Measurements from ENCODE around the gene PIGQ. TPM values are rescaled to one million over a fixed set of nuclear protein-coding genes. Genes with fewer than 3 reads are reported as not detected.

PIGQ gene
- total RNA-seq, 1 donor from 2014 or later = 44.9 TPM

DNA sequence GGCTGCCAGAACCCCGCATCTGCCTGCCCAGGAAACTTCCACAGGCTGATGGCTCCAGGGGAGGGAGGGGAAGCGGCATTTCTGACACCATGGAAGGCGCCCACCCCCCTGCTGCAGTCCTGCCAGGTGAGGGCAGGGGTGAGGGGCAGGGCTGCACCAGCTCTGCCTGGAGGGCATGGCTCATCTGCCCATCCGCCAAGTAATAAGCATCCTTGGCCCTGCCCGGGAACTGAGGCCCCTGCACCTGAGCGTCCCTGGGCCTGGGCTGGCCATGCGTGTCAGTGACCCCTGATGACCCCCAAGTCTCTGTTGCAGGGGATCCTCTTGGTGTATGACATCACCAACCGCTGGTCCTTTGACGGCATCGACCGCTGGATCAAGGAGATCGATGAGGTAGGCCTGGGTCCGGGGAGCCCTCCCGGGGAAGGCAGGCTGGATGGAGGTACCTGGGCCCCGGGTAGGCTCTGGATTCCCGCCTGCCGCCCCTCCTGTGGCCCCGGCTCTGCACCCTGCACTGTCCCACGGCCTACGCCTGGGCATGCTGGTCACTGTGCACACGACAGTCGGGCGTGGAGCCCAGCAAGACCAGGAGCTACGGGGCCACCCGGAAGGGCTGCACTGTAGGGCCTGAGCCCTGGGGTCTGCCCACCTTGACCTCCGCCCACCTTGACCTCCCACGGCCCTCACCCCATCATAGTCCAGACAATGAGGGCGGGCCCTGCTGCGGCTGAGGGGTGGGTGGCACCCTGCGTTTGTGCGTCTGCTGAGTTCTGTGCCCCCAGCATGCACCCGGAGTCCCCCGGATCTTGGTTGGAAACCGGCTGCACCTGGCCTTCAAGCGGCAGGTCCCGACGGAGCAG is 55.6 kb downstream of the PIGQ start:
- no peak for DNase-seq (ENCODE audit: low spot score)
- Mint-ChIP-seq H3K27ac (no peak overlapping the region), H3K4me1 (ENCODE audit: low read depth) (no peaks in the 10 kb centered on the region), H3K9me3 (no peaks in the 10 kb centered on the region), H3K36me3 (ENCODE audit: low read depth) (no peaks in the 10 kb centered on the region), H3K4me3 (ENCODE audit: low read depth) (no peak overlapping the region), H3K27me3 (ENCODE audit: low read depth) (no peaks in the 10 kb centered on the region)
- intact Hi-C loops (cut with micrococcal nuclease) = no loop called here

DNA sequence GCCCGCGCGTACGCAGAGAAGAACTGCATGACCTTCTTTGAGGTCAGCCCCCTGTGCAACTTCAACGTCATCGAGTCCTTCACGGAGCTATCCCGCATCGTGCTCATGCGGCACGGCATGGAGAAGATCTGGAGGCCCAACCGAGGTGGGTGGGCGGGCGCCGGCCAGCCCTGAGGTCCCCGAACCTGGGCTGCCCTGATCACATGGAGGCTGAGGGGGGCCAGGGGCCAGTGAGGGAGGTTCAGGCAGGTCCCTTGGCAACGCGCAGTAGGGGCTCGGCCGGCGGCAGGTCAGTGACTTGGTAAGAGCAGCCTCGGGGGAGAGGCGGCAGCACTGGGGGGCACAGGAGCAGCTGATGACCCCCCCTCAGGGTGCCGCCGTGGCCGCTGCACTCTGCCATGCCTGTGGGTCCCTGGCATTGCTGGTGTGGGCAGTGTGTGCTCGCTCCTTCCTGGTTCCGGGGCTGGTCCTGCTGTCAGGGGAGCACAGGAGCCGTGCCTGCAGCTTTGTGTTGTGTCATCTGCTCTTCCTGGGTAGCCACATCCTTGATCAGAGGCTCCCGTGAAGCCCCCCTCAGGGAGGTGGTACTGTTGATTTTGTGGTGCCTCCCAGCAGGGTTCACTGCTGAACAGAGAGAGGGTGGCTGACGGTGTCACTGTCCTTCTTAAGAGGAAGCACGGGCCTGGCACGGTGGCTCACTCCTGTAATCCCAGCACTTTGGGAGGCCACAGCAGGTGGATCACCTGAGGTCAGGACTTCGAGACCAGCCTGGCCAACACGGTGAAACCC is 56.4 kb downstream of the PIGQ start:
- Mint-ChIP-seq H3K27ac (no peak overlapping the region), H3K4me3 (ENCODE audit: low read depth) (no peak overlapping the region), H3K27me3 (ENCODE audit: low read depth) (no peaks in the 10 kb centered on the region), H3K36me3 (ENCODE audit: low read depth) (no peaks in the 10 kb centered on the region), H3K9me3 (no peaks in the 10 kb centered on the region), H3K4me1 (ENCODE audit: low read depth) (no peaks in the 10 kb centered on the region)
- intact Hi-C loops (cut with micrococcal nuclease) = no loop called here
- DNase-seq (ENCODE audit: low spot score) = no peak

DNA sequence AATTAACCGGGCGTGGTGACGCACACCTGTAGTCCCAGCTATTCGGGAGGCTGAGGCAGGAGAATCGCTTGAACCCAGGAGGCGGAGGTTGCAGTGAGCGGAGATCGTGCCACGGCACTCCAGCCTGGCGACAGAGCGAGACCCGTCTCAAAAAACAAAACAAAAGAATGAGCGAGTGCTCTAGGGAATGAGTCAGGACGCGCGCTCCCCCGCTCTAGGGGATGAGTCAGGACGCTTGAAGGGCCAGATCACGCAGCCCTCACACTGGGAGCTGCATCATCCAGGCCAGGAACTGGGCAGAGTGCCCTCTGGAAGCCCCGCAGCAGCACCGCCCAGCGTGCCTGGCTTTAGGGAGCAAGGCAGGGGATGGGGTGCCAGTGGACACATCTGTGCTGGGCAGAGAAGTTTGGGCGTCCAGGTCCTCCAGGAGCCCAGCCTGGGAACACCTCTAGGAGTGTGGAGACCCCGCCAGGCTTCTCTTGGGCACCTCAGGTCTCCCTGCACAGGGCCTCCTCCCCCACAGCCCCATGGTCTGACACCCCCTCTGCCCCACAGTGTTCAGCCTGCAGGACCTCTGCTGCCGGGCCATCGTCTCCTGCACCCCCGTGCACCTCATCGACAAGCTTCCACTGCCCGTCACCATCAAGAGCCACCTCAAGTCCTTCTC is 57.2 kb downstream of the PIGQ start:
- intact Hi-C loops (cut with micrococcal nuclease) = no loop called here
- Mint-ChIP-seq H3K4me3 (ENCODE audit: low read depth) (no peak overlapping the region), H3K36me3 (ENCODE audit: low read depth) (no peaks in the 10 kb centered on the region), H3K9me3 (no peaks in the 10 kb centered on the region), H3K27me3 (ENCODE audit: low read depth) (no peaks in the 10 kb centered on the region), H3K4me1 (ENCODE audit: low read depth) (no peaks in the 10 kb centered on the region), H3K27ac (no peak overlapping the region)
- DNase-seq (ENCODE audit: low spot score) = no peak

DNA sequence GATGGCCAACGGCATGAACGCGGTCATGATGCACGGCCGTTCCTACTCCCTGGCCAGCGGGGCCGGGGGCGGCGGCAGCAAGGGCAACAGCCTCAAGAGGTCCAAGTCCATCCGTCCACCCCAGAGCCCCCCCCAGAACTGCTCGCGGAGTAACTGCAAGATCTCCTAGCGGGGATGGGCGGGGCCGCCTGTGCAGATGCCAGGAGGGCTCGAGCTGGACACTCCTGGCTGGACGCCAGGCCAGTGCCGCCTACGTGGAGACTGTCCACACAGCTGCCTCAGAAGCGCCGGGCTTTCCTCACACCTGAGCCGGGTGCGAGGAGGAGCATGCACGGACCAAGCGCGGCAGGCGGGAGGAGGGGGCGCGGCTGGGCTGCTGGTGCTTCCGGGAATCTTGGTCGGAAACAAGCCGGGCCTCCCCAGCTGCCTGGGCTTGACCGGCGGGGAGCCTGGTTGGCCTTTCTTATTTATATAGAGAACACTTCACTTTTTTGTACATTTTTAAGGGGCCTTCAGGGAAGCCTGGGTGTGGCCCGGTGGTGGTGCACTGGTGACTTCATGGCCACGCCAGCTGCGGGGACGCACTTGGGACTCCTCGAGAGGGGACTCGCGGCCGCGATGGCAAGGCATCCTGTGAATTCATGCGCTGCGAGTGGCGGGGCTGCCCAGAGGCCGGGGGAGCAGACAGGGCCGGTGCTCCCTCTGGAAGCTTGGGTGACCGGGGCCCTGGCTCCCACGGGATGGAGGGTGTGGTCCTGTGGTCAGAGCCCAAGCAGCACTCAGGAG is 57.9 kb downstream of the PIGQ start:
- no peak for DNase-seq (ENCODE audit: low spot score)
- Mint-ChIP-seq H3K9me3 (no peaks in the 10 kb centered on the region), H3K36me3 (ENCODE audit: low read depth) (no peaks in the 10 kb centered on the region), H3K27ac (no peak overlapping the region), H3K27me3 (ENCODE audit: low read depth) (no peaks in the 10 kb centered on the region), H3K4me1 (ENCODE audit: low read depth) (no peaks in the 10 kb centered on the region), H3K4me3 (ENCODE audit: low read depth) (no peak overlapping the region)
- intact Hi-C loops (cut with micrococcal nuclease) = no loop called here

DNA sequence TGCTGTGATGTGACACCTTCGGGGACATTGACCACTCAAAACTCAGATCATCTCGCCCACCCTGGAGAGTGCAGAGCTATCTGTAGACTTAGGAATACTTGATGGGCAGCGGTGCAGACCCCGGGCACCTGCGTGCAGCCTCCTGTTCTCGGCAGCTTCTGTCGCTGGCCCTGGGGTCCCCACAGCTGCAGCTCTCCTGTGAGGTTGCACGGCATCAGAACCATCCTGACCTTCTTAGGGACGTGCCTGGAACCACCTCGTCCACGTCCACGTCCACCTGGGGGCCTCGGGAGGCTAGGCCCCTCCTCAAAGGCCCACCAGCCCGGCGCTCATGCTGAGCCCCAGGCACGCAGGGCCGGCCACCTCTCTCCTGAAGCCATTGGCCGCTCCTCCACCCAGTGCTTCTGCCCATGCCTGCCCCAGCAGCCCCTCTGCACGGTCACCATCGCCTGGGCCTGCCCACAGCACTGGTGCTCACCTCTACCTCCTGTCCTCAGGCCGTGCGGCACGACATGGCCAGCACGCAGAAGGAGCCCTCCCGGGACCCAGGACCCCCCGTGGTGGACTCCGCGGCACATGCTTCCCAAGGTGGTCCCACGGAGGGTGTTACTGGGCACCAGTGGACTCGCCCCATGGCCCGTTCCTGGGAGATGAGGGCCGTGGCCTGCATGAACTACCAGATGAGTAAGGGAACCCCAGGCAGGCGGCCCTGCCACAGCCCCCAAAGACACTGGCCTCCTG is 58.7 kb downstream of the PIGQ start:
- Mint-ChIP-seq H3K27me3 (ENCODE audit: low read depth) (no peaks in the 10 kb centered on the region), H3K36me3 (ENCODE audit: low read depth) (no peaks in the 10 kb centered on the region), H3K27ac (no peak overlapping the region), H3K4me1 (ENCODE audit: low read depth) (no peaks in the 10 kb centered on the region), H3K4me3 (ENCODE audit: low read depth) (no peak overlapping the region), H3K9me3 (no peaks in the 10 kb centered on the region)
- intact Hi-C loops (cut with micrococcal nuclease) = no loop called here
- DNase-seq (ENCODE audit: low spot score) = no peak

DNA sequence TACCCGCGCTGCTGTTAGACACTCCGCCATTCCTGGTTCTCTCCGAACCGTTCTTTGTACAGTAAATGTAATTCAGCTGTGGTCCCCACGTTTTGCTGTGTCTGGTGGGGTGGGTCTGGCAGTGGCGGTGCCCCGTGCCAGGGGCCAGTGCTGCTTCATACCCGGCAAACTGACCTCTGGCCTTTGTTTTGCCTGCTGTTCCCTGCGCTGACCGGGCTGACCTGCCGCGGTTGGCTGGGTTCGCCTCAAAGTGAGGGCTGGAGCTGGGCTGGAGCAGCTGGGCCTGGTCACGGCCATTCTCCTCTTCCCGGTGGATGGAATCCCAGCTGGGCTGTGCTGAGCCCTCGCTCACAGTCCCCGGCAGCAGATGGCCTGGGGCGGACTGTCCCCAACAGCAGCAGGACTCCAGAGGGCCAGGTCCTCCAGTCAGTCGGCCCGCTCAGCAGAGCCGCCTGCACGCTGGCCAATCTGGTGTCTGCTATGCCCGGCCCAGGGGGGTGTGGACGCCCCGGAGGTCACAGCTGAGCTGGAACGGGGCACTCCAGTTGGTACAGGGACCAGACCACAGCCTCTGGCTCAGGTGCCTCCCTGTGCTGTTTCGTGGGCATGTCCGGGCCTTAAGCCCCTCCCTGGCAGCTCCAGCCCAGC is 59.5 kb downstream of the PIGQ start:
- no peaks in the 10 kb centered on the region for H3K9me3 Mint-ChIP-seq
- H3K36me3 Mint-ChIP-seq (ENCODE audit: low read depth) = peaks cover 4% of the 10 kb centered on the region
- H3K4me1 Mint-ChIP-seq (ENCODE audit: low read depth) = no peaks in the 10 kb centered on the region
- H3K27ac Mint-ChIP-seq = no peak overlapping the region
- H3K27me3 Mint-ChIP-seq (ENCODE audit: low read depth) = no peaks in the 10 kb centered on the region
- DNase-seq (ENCODE audit: low spot score) = no peak
- H3K4me3 Mint-ChIP-seq (ENCODE audit: low read depth) = no peak overlapping the region
- intact Hi-C loops (cut with micrococcal nuclease) = no loop called here

DNA sequence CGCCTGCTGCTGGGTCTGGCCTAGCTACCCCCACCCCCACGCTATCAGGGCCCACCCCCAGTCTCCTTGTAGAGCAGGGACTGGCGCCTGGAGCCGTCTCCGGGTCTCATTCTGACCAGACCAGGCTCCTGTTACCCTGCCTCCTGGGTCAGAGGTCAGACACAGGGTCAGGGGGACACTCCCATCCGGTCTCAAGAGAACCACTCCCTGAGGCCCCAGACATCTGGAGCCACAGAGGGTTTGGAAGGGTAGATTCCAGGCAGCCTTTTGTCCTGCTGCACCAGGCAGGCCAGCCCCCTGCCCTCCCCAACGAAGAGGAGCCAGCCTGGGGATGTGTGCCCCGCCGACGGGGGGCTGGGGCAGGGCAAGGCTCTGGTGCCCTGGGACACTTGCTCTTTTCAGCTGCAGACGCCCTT is 60.1 kb downstream of the PIGQ start:
- H3K4me1 Mint-ChIP-seq (ENCODE audit: low read depth) = peaks cover 2% of the 10 kb centered on the region
- H3K9me3 Mint-ChIP-seq = no peaks in the 10 kb centered on the region
- H3K27me3 Mint-ChIP-seq (ENCODE audit: low read depth) = no peaks in the 10 kb centered on the region
- H3K4me3 Mint-ChIP-seq (ENCODE audit: low read depth) = no peak overlapping the region
- intact Hi-C loops (cut with micrococcal nuclease) = no loop called here
- no peak for DNase-seq (ENCODE audit: low spot score)
- H3K27ac Mint-ChIP-seq = no peak overlapping the region
- H3K36me3 Mint-ChIP-seq (ENCODE audit: low read depth) = peaks cover 7% of the 10 kb centered on the region

DNA sequence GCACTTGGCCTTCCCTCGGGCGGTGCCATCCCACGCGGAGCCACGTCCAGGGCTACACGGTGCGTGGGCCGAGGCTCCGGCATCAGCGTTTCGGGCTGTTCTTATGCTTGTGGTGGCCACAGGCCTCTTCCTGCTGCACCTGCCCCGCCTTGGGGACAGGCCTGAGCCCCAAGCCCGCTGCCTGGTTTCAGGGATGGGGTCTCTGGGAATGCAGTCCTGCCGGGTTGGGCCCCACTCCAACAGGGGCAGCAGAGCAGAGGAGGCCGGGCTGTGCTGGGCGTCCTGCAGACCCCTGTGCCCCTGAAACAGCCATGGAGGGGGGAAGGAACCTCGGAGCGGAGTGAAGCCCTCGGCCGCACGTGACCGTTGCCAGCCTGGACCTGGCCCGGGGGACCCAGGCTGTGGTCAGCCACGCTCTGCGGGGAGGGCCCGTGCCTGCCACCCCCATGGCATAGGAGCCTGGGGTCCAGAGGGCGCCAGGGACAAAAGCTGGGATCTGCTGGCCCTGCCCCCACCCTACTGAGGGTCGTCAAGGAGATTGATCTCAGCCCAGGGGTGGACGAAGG is 60.6 kb downstream of the PIGQ start:
- Mint-ChIP-seq H3K4me1 (ENCODE audit: low read depth) (peaks cover 4% of the 10 kb centered on the region), H3K9me3 (no peaks in the 10 kb centered on the region), H3K4me3 (ENCODE audit: low read depth) (no peak overlapping the region), H3K27me3 (ENCODE audit: low read depth) (no peaks in the 10 kb centered on the region), H3K36me3 (ENCODE audit: low read depth) (peaks cover 8% of the 10 kb centered on the region), H3K27ac (no peak overlapping the region)
- intact Hi-C loops (cut with micrococcal nuclease) = no loop called here
- no peak for DNase-seq (ENCODE audit: low spot score)

DNA sequence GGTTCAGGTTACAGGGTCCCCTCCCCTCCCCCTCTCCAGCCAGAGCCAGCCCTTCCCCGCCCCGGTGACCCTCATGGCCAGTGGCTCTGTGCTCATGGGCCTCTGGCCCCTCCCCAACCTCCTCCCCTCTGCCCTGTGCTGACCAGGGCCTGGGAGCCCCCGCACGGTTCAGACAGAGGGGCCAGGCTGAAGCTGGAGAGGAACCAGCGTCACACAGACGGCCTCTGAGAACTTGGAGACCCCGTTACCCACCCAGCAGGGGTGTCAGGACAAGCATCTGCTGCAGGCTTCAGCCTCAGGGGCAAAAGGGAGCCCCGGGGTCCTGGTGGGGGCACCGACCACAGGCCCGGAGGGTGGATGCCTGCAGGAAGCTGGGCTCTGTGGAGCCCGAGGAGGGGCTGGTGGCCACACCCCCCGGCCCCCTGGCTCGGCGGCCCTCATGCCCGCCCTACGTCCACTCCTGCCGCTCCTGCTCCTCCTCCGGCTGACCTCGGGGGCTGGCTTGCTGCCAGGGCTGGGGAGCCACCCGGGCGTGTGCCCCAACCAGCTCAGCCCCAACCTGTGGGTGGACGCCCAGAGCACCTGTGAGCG is 61.1 kb downstream of the PIGQ start, which contains the start of gene WFIKKN1:
Gene WFIKKN1, plus strand, starts transcription at position 171 of the 591 bp plus-strand sequence. Its CDS starts 269 bp downstream, at position 440.
- DNase-seq (ENCODE audit: low spot score) = no peak
- H3K27me3 Mint-ChIP-seq (ENCODE audit: low read depth) = no peaks in the 10 kb centered on the region
- H3K36me3 Mint-ChIP-seq (ENCODE audit: low read depth) = peaks cover 8% of the 10 kb centered on the region
- H3K27ac Mint-ChIP-seq = no peak within 1 kb of the TSS
- no peak within 1 kb of the TSS for H3K4me3 Mint-ChIP-seq (ENCODE audit: low read depth)
- intact Hi-C loops (cut with micrococcal nuclease) = no loop called here
- H3K9me3 Mint-ChIP-seq = no peaks in the 10 kb centered on the region
- peaks cover 4% of the 10 kb centered on the region for H3K4me1 Mint-ChIP-seq (ENCODE audit: low read depth)

DNA sequence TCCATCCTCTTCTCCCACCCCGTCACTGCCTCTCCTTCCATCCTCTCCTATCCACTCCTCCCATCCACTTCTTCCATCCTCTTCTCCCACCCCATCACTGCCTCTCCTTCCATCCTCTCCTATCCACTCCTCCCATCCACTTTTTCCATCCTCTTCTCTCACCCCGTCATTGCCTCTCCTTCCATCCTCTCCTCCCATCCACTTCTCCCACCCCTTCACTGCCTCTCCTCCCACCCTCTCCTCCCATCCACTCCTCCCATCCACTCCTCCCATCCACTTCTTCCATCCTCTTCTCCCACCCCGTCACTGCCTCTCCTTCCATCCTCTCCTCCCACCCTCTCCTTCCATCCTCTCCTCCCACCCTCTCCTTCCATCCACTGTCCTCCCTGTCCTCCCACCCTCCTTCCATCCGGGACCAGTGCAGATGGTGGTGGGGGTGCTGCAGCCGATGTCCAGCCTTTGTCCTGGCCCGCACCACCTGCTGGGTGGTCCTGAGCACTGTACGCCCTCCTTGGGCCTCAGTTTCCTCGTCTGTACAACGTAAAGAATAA is 62.1 kb downstream of the PIGQ start:
- H3K9me3 Mint-ChIP-seq = no peaks in the 10 kb centered on the region
- H3K4me3 Mint-ChIP-seq (ENCODE audit: low read depth) = no peak overlapping the region
- intact Hi-C loops (cut with micrococcal nuclease) = no loop called here
- DNase-seq (ENCODE audit: low spot score) = no peak
- no peak overlapping the region for H3K27ac Mint-ChIP-seq
- H3K36me3 Mint-ChIP-seq (ENCODE audit: low read depth) = peaks cover 8% of the 10 kb centered on the region
- no peaks in the 10 kb centered on the region for H3K27me3 Mint-ChIP-seq (ENCODE audit: low read depth)
- H3K4me1 Mint-ChIP-seq (ENCODE audit: low read depth) = peaks cover 4% of the 10 kb centered on the region

Data from activated T-helper 2 cell treated with anti-CD3 and anti-CD28 coated beads, Interferon-gamma antibody, Interleukin-2, Interleukin-4, amounts not matched to agents 10 μg/mL and 5 μg/mL and 100 μg/mL, durations not matched to agents 14 hours and 24 hours and 36 hours (primary cell).